SH-SY5Y (cell line): ENCODE data around the gene PKN2.

Source experiments
- GATA2 ChIP-seq: IDR thresholded peaks from 2 replicates; pipeline ENCODE4 v1.6.1; 2011; ENCODE audit warnings: mild to moderate bottlenecking, low read depth, low read length
- GATA3 ChIP-seq: IDR thresholded peaks from 2 replicates; pipeline ENCODE4 v1.6.1; 2011; ENCODE audit warnings: low read depth, mild to moderate bottlenecking, low read length, moderate library complexity

Gene PKN2

DNA sequence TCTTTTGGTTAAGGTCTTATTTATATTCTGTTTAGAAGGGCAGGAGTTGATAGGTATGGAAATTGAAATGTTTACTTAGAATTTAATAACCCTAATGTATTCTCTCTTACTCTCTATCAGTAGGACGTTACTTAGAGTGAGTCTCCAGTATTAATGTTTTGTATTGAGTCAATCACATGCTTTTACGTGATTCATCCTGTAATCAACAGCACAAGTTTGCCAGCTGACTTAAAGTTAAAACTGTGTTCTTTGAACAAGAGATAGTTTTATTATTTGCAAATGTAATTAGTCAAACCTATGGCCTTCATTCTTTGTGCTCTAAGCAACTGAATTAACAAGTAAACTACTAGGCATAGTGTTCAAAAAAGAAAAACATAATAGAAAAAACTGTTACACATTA is 57.3 kb downstream of the PKN2 start:
- no peak for TF ChIP-seq GATA3
- no peak for TF ChIP-seq GATA2

DNA sequence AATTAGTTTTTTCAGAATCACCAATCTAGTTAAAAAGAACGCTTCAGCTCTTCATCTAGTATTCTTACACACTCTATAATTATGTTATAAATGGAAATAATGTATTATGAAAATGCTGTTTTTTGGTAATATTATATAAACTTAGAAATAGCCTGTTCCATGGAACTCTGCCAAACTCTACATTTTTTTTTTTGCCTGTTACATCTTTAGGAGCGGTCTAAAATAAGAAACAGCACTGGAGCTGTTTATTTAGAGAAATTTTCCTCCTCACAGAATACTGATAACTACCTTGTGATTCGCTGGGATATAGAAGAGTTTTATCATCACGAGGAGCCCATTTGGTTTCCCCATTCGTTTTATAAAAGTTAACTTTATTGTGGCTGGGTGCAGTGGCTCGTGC is 58.5 kb downstream of the PKN2 start:
- TF ChIP-seq GATA2, result no peak
- TF ChIP-seq GATA3, result no peak

DNA sequence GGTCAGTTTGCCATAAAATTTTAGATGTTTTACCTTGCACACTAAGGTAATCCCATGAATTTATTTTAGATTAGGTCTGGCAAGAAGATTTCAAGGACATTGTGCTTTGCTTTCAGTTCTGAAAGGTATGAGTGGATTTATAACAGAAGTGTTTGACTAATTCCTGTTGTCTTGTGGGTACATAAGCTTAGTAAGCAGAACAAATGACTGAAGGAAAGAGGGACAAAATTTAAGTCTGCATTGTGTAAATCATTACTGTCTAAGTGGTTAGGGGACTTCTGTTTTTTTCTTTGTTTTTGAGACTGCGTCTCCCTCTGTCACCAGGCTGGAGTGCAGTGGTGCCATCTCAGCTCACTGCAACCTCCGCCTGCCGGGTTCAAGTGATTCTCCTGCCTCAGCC is 60.1 kb downstream of the PKN2 start:
- TF ChIP-seq GATA2 (no peak), GATA3 (no peak)

DNA sequence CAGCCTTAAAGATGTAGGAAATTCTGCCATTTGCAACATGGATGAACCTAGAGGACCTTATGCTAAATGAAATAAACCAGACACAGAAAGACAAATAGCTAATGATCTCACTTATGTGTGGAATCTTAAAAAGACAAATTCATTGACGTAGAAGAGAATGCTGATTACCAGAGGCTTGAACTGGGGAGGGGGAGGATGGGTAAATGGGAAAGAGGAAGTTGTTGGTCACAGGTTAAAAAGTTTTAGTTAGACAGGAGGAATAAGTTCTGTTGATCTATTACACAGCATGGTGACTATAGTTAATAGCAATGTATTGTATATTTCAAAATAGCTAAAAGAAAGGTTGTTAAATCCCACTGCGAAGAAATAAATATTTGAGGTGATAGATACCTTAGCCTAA is 62.8 kb downstream of the PKN2 start:
- TF ChIP-seq GATA3 (no peak), GATA2 (no peak)

DNA sequence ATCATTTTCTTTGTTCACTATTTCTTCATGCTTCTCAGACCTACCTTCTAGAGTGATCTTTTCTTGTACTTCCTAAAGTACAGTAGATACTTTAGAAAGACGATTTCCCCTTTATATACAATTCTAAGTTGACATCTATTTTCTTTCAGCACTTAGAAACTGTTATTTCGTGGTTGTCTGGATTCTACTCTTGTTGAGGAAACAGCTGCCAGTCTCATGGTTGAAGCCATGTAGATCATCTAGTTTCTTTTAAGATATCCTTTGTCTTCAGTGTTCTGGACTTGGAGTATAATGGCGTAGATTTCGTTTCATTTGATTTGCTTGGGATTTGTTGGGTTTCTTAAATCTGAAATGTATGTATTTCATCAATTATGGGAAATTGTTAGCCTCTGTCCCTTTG is 67.6 kb downstream of the PKN2 start:
- no peak for TF ChIP-seq GATA3
- TF ChIP-seq GATA2, result no peak

DNA sequence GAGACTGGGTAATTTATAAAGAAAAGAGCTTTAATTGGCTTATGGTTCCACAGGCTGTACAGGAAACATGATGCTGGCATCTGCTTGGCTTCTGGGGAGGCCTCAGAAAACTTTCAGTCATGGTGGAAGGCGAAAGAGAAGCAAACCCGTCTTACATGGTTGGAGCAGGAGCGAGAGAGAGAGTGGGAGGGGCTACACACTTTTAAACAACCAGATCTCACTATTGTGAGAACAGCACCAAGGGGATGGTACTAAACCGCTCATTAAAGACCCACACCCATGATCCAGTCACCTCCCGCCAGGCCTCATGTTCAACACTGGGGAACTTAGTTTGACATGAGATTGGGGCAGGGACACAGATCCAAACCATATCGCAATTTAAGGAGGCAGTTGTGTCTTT is 69.4 kb downstream of the PKN2 start:
- TF ChIP-seq GATA2, result no peak
- no peak for TF ChIP-seq GATA3

DNA sequence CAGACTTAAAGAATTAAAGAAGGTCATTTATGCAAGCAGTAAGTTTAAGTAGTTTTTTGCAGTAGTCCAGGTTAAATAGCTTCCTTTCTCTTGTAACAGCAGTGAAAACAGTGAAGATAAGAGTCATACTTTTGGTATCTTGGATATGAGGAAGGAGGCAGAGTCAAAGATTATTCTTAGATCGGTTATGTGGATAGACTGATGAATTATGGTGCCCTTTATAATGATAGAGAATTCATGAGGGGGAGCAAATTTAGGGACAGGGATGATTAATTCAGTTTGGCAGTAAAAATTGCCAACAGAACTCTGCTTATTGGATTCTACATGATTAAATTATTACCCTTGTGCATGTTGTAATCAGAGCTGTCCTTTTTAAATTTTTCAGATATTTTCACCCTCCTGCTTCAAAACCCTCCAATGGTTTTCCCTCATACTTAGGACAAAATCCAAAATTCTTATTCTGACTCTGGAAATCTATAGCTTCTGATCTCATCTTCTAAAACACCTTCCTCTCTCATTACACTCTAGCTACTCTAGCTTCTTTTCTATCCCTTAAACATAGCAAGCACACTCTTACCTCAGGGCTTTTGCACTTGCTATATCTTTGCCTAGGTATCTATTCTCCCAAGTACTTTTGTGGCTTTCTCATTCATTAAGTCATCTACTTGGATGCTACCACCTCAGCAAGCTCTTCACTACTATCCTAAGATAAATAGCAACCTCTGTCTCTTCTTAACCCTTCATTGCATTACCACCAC is 79.8 kb downstream of the PKN2 start:
- TF ChIP-seq GATA2 (no peak), GATA3 (no peak)

DNA sequence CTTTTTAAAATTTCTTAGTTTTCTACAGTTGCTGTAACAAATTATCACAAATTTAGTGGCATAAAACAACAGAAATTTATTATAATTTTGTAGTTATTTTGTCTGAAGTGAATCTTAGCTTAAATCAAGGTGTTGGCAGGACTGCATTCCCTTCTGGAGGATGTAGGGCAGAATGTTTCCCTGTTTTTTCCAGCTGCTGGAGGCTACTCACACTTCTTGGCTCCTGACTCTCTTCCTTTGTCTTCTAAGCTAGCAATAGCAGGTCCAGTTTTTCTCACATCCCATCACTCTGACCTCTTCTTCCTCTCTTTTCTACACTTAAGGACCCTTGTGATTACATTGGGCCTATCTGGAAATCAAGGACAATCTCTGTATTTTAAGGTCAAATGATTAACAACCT is 84.1 kb downstream of the PKN2 start:
- TF ChIP-seq GATA2, result no peak
- no peak for TF ChIP-seq GATA3

DNA sequence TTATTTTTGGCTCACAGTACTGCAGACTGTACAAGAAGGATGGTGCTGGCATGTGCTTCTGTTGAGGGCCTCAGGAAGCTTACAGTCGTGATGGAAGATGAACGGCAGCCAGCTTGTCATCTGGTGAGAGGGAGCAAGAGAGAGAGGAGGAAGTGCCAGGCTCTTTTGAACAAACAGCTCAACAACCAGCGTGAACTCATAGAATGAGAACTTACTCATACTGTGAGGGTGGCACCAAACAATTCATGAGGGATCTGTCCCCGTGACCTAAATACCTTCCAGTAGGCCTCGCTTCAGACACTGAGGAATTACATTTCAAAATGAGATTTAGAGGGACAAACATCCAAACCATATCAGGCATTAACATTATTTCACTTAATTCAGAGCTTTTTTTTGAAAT is 84.7 kb downstream of the PKN2 start:
- TF ChIP-seq GATA3 (no peak), GATA2 (no peak)

DNA sequence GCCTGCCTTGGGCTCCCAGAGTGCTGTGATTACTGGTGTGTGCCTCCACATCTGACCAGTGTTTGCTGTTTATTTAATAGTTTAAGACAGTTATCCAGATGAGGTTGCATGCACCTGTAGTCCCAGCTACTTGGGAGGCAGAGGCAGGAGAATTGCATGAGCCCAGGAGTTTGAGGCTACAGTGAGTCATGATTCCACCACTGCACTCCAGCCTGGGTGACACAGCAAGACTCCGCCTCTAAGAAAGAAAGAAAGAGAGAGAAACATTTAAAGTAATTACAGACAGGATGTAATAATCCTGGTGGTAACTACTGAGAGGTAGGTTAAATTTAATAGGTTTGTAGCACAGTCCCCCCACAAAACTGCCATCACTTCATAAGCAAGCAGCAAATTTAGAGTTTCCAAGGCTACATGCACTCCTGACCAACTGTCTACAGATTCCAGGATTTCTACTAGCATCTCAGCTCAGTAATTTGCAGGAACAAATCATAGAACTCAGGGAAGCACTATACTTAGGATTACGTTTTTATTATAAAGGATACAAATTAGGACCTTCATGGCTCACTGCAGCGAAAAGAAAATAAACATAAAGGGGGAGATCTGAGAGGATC is 89.6 kb downstream of the PKN2 start:
- TF ChIP-seq GATA2, result no peak
- TF ChIP-seq GATA3, result no peak

DNA sequence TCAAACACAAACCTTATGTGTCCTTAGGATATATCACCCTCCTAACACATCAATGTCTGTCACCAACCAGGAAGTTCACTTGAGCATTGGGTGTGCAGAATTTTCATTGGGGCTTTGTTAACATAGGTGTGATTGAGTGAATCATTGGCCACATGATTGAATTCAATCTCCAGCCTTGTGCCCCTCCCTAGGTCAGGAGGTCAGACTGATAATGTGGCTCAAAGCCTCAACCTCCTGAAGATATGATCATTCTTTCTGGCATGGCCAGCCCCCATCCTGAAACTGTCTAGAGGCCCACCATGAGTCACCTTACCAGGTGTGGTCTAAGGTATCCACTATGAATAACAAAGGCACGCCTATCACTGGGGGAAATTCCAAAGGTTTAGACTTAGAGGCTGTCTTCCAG is 90.1 kb downstream of the PKN2 start:
- TF ChIP-seq GATA2 (no peak), GATA3 (no peak)

DNA sequence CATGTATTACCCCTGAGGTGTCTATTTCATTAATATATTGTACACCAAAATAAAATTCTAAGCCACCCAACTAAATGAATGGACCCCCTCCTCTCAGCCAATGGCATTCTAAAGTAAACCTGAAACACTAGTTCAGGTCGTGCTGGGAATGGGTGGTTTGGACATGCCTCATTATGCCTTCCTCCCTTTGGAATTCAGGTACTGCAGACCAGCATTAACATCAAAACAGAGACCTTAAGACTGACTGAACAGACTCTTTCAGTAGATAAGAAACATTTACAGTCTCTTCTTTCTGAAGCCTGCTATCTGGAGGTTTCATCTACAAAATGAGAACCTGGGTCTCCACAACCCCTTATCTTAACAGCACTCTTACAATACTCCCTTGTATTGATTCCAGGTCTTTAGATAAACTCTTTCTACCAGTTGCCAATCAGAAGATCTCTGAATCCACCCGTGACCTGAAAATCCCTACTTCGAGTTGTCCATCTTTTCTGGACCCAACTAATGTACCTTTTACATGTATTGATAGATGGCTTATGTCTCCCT is 93.6 kb downstream of the PKN2 start:
- TF ChIP-seq GATA3, result no peak
- no peak for TF ChIP-seq GATA2

DNA sequence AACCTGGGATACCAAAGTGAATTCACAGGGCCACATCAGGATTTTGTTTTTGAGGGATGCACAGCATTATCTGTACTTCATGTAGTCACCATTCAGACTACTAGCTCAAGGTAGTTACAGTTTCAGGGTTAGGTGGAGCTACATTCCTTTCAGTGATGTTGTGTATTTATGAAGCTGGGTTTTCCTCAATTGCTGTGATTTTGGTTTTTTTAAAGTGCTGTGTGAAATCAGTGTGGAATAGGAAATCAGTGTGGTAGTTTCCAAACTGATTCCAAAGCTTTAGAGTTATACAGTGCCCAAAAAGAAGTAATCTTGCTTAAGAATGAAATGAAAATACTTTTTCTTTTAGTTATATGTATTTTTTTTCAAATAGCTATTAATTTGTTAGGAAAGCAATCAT is 95.8 kb downstream of the PKN2 start:
- TF ChIP-seq GATA3 (no peak), GATA2 (no peak)

DNA sequence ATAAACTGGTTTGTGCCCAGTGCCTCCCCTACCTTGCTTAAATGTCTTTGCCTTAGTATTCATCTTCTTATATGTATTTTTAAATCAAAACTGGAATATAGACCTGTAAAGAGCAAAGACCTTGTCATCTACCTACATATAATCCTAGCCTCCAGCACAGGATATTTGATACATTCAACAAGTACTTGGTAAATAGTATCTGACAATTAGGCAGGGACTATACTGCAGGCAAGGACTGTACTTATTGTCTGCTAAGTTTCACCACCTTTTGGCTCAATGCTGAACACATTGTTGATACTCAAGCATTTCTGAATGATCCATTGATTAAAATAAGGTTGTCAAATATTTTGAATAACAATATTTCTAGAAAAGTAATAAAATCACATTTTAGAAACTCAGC is 96.4 kb downstream of the PKN2 start:
- TF ChIP-seq GATA2, result no peak
- no peak for TF ChIP-seq GATA3

DNA sequence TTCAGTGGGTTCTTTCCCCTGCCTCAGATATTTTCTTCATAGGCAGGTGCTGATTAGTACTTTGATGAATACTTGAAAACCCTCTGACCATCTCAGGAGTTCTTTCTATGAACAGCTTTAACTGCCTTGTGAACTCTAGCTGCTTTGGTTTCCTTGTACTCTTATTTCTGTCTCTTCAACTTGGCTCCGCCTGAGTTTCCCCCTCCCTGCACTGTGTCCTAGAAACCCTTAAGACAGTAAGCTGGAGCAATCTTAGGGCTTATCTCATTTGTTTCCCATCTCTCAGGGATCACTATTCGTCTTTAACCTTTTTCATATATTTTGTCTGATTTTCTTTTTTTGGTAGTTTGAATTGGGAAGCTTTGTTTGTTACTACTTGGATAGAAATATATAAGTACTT is 99.1 kb downstream of the PKN2 start:
- TF ChIP-seq GATA2, result no peak
- no peak for TF ChIP-seq GATA3
